GM18526 (cell line): Measurements from ENCODE around the gene MYH16.

Experiments
- POLR2A ChIP-seq: IDR thresholded peaks from 3 replicates; pipeline ENCODE4 v1.6.1; 2011; ENCODE audit not compliant: insufficient read length; ENCODE audit errors: extremely low read depth

MYH16 gene

DNA sequence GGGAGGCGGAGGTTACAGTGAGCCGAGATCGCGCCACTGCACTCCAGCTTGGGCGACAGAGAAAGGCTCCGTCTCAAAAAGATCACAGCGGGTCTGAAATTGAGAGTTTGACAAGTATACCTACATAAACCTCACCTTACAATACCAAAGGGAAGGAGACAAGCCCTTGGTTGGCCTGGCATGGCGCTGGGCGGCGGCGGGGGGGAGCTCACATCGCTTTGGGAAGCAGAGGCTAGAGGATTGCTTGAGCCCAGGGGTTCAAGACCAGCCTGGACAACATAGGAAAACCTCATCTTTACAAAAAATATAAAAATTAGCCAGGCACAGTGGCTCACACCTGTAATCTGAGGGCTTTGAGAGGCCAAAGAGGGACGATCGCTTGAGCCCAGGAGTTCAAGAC, 51.9 kb downstream of the MYH16 start:
- TF ChIP-seq POLR2A: no peak

DNA sequence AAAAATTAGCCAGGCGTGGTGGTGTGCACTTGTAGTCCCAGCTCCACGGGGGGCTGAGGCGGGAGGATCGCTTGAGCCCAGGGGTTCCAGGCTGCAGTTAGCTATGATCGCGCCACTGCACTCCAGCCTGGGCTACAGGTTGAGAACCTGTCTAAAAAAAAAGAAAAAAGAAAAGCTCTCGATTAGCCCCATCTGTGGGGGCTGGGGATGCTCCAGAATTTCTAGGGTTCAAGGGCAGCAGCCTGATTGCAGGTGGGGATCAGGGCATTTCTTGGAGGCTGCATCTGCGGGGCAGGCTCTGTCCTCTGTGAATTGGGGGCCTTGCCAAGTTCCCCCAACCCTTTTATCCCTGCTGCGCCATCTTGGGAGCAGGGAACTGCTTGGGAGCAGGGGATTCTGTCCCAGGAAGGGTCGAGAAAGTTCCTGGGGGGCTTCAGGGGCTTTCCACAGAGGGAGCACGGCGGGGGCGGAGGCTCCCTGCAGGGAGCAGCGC, 52.4 kb downstream of the MYH16 start:
- no peak for TF ChIP-seq POLR2A

DNA sequence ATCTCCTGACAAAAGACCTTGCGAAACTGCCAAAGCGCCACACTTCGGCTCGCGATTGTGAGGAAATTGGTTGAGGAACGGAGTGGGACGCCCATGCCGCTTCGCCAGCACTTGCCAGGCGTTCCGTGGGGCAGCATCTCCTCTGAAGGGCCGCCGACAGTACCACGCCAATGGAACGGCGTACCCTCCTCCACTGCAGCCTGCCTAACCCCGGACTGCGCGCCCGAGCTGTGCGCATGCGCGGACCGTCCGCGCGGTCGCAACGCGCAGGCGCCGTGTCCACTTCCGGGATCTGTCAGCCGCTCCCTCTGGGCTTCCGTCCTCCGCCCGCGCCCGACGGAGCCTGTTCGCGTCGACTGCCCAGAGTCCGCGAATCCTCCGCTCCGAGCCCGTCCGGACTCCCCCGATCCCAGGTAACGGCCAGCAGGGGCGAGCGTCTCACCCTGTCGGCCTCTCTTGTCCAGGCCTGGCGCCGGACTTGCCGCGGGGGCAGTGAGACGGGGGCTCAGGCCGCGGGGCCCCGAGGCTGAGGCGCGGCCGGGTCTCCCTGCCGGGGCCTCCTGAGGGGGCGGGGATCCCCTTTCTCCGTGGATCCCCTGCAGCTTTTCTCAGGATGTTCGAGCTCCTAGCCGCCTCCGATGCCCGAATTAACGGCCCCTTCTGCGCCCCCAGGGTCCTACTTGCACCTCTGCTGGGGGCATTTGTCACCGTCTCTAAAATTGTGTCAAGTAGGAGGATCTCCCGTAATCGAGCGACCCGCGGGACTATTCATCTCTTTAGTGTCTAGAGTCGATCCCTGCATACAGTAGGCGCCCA, 53.2 kb downstream of the MYH16 start, which contains the start of gene ARPC1A:
Gene ARPC1A (plus strand): TSS at position 307 of the 816 bp plus-strand sequence. CDS start 7,456 bp downstream, outside the sequence.
- TF ChIP-seq POLR2A: peak; percentile 98

DNA sequence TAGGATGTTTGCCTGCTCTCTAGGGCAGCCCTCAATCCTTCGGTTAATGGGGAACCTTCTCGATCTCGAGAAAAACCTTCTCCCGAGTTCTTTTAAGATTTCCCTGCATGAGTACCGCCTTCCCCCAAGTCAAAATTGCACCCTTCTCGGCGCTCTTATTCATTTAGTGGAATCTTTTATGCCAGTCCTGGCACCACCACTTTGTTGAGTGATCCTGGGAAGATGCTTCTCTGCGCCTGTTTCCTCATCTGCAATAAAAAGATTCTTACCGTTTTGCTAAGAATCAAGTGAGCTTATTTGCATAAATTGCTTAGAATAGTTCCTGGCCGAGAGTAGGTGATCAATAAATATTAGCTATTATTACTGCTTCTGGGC, 53.8 kb downstream of the MYH16 start:
- TF ChIP-seq POLR2A: no peak

DNA sequence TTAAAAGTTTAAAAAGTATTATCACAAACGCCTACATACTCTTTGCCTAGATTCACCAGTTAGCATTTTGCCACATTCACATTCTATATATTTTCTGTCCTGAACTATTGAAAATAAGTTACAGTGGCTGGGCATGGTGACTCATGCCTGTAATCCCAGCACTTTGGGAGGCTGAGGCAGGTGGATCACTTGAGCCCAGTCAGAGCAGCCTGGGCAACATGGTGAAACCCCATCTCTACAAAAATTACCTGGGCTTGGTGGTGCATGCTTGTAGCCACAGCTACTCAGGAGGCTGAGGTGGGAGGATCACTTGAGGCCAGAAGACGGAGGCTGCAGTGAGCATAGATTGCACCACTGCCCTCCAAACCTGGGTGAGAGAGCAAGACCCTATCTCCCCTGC, 58.4 kb downstream of the MYH16 start:
- no peak for TF ChIP-seq POLR2A

DNA sequence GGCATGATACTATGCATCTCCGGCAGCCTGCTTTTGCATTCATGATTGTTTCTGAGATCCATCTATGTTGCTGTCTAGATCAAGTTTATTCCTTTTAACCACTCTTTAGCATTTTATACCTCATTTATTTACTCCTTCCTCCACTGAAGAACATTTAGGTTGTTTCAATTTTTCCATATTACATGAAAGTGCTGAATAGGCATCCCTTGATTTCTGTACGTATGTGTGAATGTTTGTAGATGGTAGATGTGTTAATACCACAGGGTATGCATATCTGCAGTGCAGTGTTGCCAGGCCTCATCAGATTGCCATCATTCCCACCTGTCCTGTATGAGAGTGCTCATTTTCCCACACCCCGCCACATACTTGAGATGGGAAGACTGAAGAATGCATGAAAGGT, 67.0 kb downstream of the MYH16 start:
- no peak for TF ChIP-seq POLR2A

DNA sequence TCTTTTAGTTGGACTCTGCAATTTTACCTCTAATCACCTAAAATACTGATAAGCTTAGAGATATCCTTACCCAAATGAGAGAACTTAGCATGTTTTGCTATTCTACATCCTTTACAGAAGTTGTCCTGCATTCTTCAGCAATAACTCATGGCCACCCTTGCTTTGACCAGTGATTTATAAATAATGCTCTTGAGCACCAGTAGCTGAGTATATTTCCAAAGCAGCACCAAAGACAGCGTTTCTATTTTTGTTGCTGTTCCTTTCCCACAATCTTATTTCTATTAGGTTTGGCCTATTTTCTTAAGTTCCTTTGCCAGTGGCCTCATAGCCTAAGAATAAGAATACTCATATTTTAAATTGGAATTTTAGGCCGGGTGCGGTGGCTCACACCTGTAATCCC, 68.0 kb downstream of the MYH16 start:
- no peak for TF ChIP-seq POLR2A

DNA sequence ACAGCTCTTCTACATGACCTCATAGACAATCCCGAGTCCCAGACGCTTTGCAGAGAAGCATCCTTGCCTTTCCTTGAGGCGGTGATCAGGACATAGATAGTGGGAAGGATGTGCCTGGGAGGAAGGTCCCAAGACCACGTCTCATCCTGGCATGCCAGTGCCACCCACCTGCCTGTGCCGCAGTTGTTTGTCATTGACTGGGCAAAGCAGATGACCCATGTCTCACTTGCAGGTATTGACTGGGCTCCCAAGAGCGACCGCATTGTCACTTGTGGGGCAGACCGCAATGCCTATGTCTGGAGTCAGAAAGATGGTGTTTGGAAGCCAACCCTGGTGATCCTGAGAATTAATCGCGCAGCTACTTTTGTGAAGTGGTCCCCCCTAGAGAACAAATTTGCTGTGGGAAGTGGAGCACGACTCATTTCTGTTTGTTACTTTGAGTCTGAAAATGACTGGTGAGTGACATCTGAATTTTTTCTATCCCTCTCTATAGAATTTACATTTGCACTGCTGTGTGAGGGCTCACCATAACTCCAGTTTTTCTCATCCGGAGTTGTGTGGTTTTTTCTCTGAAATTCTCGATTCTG, 71.5 kb downstream of the MYH16 start:
- no peak for TF ChIP-seq POLR2A

DNA sequence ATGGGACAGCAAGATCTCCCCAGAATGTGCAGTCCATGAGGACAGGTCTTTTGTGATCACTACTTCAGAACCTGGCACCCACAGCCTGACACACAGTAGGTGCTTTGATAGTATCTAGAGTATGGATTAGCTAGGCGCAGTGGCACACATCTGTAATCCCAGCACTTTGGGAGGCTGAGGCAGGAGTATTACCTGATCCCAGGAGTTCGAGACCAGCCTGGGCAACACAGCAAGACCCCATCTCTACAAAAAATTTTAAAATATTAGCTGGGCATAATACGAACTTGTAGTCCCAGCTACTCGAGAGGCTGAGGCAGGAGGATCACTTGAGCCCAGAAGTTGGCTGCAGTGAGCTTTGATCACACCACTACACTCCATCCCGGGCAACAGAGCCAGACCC, 79.6 kb downstream of the MYH16 start:
- TF ChIP-seq POLR2A: no peak

DNA sequence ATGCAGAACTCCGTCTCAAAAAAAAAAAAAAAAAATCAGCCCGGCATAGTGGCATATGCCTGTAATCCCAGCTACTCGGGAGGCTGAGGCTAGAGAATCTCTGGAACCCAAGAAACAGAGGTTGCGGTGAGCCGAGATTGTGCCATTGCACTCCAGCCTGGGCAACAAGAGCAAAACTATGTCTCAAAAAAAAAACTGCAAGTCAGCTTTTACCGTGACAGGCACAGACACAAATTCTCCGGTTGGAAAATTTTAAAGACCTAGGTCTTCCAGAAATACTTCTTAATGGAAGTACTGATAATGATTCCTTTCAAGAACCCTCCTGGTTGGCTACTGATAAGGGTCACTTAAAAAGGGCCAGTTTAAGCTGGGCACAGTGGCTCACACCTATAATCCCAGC, 82.5 kb downstream of the MYH16 start:
- TF ChIP-seq POLR2A: no peak

DNA sequence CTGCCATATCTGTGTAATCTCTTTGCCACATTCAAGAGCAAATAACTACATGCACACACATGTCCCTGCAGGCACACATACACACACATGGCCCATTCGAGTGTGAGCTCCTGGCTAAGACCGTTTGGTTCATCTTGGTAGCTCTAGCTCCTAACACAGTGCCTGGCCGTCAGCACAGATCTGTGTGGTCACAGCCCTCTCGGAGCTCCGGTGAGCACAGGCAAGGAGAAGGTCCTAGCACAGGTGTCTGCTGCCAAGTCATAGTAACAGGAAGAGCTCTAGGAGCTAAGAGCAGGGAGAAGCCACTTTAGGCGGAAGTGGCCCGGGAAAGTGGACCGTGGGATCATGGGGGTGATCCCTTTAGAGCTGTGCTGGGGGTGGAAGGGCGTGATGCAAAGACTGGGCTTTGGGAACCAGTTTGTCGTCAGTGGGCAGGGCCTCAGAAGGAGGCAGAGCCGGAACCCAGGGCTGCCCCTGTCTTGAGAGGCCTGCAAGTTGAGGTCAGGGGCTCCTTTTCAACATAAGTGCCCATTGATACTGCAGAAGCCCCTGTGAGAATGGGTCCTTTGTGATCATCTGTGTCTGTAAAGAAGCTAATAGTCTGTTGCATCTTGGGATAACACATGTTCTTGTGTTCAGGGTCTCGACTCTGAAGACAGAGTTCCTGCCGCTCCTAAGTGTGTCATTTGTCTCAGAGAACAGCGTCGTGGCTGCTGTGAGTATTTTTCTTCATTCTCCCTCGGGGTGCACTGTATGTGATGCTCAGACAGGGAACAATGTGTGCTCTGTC, 85.3 kb downstream of the MYH16 start:
- no peak for TF ChIP-seq POLR2A

DNA sequence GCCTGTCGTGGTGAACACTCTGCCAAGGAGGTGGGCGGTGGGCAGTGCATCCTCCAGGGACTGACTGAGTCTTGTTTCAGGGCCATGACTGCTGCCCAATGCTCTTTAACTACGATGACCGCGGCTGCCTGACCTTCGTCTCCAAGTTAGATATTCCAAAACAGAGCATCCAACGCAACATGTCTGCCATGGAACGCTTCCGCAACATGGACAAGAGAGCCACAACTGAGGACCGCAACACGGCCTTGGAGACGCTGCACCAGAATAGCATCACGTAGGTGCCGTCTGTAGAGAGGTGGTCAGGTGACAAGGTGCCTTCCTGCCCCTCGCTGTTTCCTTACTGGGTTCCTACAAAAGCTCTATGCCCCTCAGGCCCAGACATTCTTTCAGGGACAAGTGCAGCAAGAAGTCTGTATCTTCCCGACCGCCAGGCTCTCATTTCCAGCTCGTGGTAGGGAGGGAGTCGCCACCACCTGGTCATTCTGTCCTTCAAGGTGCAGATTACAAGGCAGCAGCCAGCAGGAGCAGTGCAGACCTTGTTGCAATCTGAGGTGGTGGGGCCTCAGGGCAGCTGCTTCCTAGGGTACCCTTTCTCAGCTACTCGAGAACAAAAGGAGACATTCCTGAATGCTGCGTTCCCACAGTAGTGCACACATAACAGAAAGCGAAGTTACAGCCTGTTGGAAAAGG, 87.0 kb downstream of the MYH16 start:
- no peak for TF ChIP-seq POLR2A
